ENCODE measurements around the gene DIS3L2.
"Not testable (repeated sequence)": the region's sequence is repeated elsewhere in the genome, so short reads cannot be mapped to it uniquely, and the experiment has no call there.

The DIS3L2 gene

GRCh38 chr2:232338094-232338758, 376.7 kb downstream of the DIS3L2 start:
- DNase-seq: not testable (repeated sequence)

GRCh38 chr2:232338759-232339106, 377.2 kb downstream of the DIS3L2 start:
- peak in 1 of 5 donors; percentile 4 for DNase-seq

- DNase-seq: peak in 1 of 5 donors; percentile 6
Observed at GRCh38 chr2:232339121-232340081, 377.9 kb downstream of the DIS3L2 start.

- DNase-seq: peak in 1 of 5 donors; percentile 4
Observed at GRCh38 chr2:232340171-232340935, 378.8 kb downstream of the DIS3L2 start.

- DNase-seq: peak in 1 of 5 donors; percentile 6
Observed at GRCh38 chr2:232341061-232341738, 379.7 kb downstream of the DIS3L2 start.

- DNase-seq: peak in 1 of 5 donors; percentile 2
Observed at GRCh38 chr2:232341739-232342126, 380.2 kb downstream of the DIS3L2 start.

- DNase-seq: peak in 1 of 5 donors; percentile 5
Observed at GRCh38 chr2:232342635-232343565, 381.4 kb downstream of the DIS3L2 start.

GRCh38 chr2:232343821-232344220, 382.3 kb downstream of the DIS3L2 start:
- no peak for DNase-seq

- DNase-seq: peak in 1 of 5 donors; percentile 2
Observed at GRCh38 chr2:232345251-232345650, 383.7 kb downstream of the DIS3L2 start.

- no peak for DNase-seq
Observed at GRCh38 chr2:232347369-232347768, 385.9 kb downstream of the DIS3L2 start.

- no peak for DNase-seq
Observed at GRCh38 chr2:232348936-232349335, 387.4 kb downstream of the DIS3L2 start.

- DNase-seq: no peak
Observed at GRCh38 chr2:232349546-232349945, 388.0 kb downstream of the DIS3L2 start.

- DNase-seq: no peak
Observed at GRCh38 chr2:232349946-232350635, 388.6 kb downstream of the DIS3L2 start.

- no peak for DNase-seq
Observed at GRCh38 chr2:232350804-232351685, 389.5 kb downstream of the DIS3L2 start.

- DNase-seq: no peak
Observed at GRCh38 chr2:232351686-232352510, 390.4 kb downstream of the DIS3L2 start.

GRCh38 chr2:232352511-232353091, 391.1 kb downstream of the DIS3L2 start:
- no peak for DNase-seq

GRCh38 chr2:232353096-232353495, 391.6 kb downstream of the DIS3L2 start:
- no peak for DNase-seq

- DNase-seq: no peak
Observed at GRCh38 chr2:232353660-232354059, 392.1 kb downstream of the DIS3L2 start.
